ENCODE data around the gene JAKMIP3.

GRCh38 chr10:132044803-132045202 lies 20.9 kb upstream of the JAKMIP3 start:
- TF ChIP-seq POLR2A (IDR thresholded peaks at IDR 0.05) (no peak), CTCF (IDR thresholded peaks at IDR 0.05) (no peak)
